OCI-LY1 (cell line): ENCODE results near the gene TNC.

ENCODE experiments used
- EZH2 ChIP-seq: fragments of 200-600 bp; sonication (generic), shearing (Covaris generic); IDR thresholded peaks from 2 replicates; pipeline ENCODE4 v1.8.0; 2017; ENCODE audit warnings: borderline replicate concordance, mixed run types, mild to moderate bottlenecking, antibody characterized with exemption, low read length, moderate library complexity, mixed read lengths
- TF ChIP-seq, protein P1 (sequence below): fragments of 200-600 bp; sonication (generic), shearing (Covaris generic); IDR thresholded peaks from 2 replicates; pipeline ENCODE4 v1.5.1; 2017; ENCODE audit warnings: mild to moderate bottlenecking, antibody characterized with exemption, low read length, moderate library complexity, mixed read lengths

DNA sequence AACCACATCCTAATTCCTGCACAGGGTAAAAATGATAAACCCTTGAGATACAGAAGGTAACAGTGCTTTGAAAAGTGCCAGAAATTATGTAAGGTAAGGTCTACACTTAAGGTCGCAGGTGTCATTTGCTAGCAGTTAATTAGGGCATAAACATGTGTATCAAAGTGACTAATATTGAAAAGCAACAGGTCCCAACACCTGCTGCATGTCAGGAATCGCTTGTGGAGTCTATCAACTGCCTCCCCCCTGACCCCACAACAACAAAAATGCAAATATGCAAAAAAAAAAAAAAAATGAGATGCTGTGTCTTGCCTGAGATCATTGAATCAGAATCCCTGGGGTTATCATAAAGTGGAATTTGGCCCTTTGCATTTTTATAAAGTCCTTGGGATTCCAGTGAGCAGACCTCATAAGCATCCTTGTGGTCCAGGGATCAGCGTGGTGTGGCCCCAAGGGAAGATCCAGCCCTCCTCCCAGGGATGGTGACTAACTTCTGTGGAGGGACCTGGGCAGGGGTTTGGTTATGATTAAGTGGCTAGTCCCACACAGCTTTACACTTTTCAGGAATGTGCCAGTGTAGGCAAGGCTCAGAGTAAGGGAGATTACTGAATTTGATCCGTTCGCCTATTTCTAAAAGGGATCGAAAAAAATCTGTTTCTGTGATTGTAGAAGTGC lies 95.1 kb downstream of the TNC start:
- TF ChIP-seq, protein P1, sequence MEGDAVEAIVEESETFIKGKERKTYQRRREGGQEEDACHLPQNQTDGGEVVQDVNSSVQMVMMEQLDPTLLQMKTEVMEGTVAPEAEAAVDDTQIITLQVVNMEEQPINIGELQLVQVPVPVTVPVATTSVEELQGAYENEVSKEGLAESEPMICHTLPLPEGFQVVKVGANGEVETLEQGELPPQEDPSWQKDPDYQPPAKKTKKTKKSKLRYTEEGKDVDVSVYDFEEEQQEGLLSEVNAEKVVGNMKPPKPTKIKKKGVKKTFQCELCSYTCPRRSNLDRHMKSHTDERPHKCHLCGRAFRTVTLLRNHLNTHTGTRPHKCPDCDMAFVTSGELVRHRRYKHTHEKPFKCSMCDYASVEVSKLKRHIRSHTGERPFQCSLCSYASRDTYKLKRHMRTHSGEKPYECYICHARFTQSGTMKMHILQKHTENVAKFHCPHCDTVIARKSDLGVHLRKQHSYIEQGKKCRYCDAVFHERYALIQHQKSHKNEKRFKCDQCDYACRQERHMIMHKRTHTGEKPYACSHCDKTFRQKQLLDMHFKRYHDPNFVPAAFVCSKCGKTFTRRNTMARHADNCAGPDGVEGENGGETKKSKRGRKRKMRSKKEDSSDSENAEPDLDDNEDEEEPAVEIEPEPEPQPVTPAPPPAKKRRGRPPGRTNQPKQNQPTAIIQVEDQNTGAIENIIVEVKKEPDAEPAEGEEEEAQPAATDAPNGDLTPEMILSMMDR: no peak
- TF ChIP-seq EZH2: no peak
